ENCODE data around the gene MPST. TPM values are rescaled to one million over a fixed set of nuclear protein-coding genes. Genes with fewer than 3 reads are reported as not detected.

MPST gene
- total RNA-seq, 4 donors from 2014 or later, result 131 to 161 (median 146) TPM

- intact Hi-C loops (cut with DNase I; ENCODE audit: low total_unique reads) (no loop called here), in situ Hi-C loops (cut with MboI; ENCODE audit: low sequenced_read_pairs in 4 of 4) (no loop called here)
- ATAC-seq (no peak), DNase-seq (no peak)
- Histone ChIP-seq H3K27me3 (peaks cover 4 to 29% (median 10%) of the 10 kb centered on the region in 3 donors), H3K27ac (no peak overlapping the region), H3K4me1 (no peaks in the 10 kb centered on the region), H3K4me3 (no peak overlapping the region), H3K9me3 (no peaks in the 10 kb centered on the region), H3K36me3 (no peaks in the 10 kb centered on the region)
- TF ChIP-seq CTCF (IDR thresholded peaks at IDR 0.05 in 4 of 5, conservative IDR thresholded peaks at IDR 0.05 in 1 of 5) (no peak), POLR2A (IDR thresholded peaks at IDR 0.05) (no peak)
These were observed 17.3 kb downstream of the MPST start for GRCh38 chr22:37036655-37037377.

GRCh38 chr22:37037669-37038068 is 18.1 kb downstream of the MPST start:
- Histone ChIP-seq H3K9me3 (no peaks in the 10 kb centered on the region), H3K27ac (no peak overlapping the region), H3K36me3 (no peaks in the 10 kb centered on the region), H3K27me3 (peaks cover 4 to 29% (median 10%) of the 10 kb centered on the region in 3 donors), H3K4me1 (no peaks in the 10 kb centered on the region), H3K4me3 (no peak overlapping the region)
- DNase-seq (no peak), ATAC-seq (no peak)
- TF ChIP-seq POLR2A (IDR thresholded peaks at IDR 0.05) (no peak), CTCF (IDR thresholded peaks at IDR 0.05 in 4 of 5, conservative IDR thresholded peaks at IDR 0.05 in 1 of 5) (no peak)
- intact Hi-C loops (cut with DNase I; ENCODE audit: low total_unique reads) (no loop called here), in situ Hi-C loops (cut with MboI; ENCODE audit: low sequenced_read_pairs in 4 of 4) (no loop called here)

GRCh38 chr22:37039466-37039865 is 19.9 kb downstream of the MPST start:
- Histone ChIP-seq H3K4me1 (no peaks in the 10 kb centered on the region), H3K27ac (no peak overlapping the region), H3K9me3 (no peaks in the 10 kb centered on the region), H3K27me3 (peaks cover 4 to 29% (median 10%) of the 10 kb centered on the region in 3 donors), H3K4me3 (no peak overlapping the region), H3K36me3 (no peaks in the 10 kb centered on the region)
- intact Hi-C loops (cut with DNase I; ENCODE audit: low total_unique reads), result no loop called here
- in situ Hi-C loops (cut with MboI; ENCODE audit: low sequenced_read_pairs in 4 of 4), result no loop called here
- no peak for DNase-seq
- TF ChIP-seq POLR2A (IDR thresholded peaks at IDR 0.05) (no peak), CTCF (IDR thresholded peaks at IDR 0.05 in 4 of 5, conservative IDR thresholded peaks at IDR 0.05 in 1 of 5) (no peak)
- no peak for ATAC-seq

- H3K4me3 ChIP-seq, result no peak overlapping the region
- in situ Hi-C loops (cut with MboI; ENCODE audit: low sequenced_read_pairs in 4 of 4) (no loop called here), intact Hi-C loops (cut with DNase I; ENCODE audit: low total_unique reads) (no loop called here)
- H3K9me3 ChIP-seq, result no peaks in the 10 kb centered on the region
- H3K36me3 ChIP-seq, result no peaks in the 10 kb centered on the region
- no peak for DNase-seq
- H3K4me1 ChIP-seq, result no peaks in the 10 kb centered on the region
- H3K27me3 ChIP-seq, result peaks cover 0 to 14% (median 2%) of the 10 kb centered on the region in 3 donors
- TF ChIP-seq POLR2A (IDR thresholded peaks at IDR 0.05), result no peak
- TF ChIP-seq CTCF (IDR thresholded peaks at IDR 0.05 in 4 of 5, conservative IDR thresholded peaks at IDR 0.05 in 1 of 5), result no peak
- no peak for ATAC-seq
- H3K27ac ChIP-seq, result no peak overlapping the region
These were observed 23.8 kb downstream of the MPST start for GRCh38 chr22:37043209-37043827.
